ENCODE measurements around the gene NRIP1. TPM values are rescaled to one million over a fixed set of nuclear protein-coding genes. Genes with fewer than 3 reads are reported as not detected.

NRIP1 gene
- total RNA-seq, 4 donors from 2014 or later = 15.9 to 21.6 (median 16.9) TPM

DNA sequence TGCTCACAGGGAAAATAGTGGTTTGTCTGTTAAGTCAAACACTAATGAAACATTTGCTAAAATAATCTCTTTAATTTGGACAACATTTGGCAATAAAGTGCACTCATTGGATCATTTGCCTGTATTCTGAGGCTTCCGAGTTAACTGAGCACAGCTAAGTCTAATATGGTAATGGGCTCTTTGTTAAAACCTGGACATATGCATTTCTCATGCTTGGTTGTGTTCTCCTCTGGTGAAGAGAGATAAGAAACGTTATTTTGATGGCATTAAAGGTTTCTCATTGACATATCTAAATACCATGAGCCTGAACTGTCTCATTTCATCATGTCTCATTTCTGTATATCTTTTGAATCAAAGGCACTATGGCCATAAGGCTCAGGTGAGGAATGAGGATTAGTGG is 13.4 kb upstream of the NRIP1 start:
- 52 to 63% methylated on average over 2 of the region's 2 CpGs for WGBS, 2 donors
- intact Hi-C loops (cut with DNase I; ENCODE audit: low total_unique reads) = no loop called here
- TF ChIP-seq, protein P1, sequence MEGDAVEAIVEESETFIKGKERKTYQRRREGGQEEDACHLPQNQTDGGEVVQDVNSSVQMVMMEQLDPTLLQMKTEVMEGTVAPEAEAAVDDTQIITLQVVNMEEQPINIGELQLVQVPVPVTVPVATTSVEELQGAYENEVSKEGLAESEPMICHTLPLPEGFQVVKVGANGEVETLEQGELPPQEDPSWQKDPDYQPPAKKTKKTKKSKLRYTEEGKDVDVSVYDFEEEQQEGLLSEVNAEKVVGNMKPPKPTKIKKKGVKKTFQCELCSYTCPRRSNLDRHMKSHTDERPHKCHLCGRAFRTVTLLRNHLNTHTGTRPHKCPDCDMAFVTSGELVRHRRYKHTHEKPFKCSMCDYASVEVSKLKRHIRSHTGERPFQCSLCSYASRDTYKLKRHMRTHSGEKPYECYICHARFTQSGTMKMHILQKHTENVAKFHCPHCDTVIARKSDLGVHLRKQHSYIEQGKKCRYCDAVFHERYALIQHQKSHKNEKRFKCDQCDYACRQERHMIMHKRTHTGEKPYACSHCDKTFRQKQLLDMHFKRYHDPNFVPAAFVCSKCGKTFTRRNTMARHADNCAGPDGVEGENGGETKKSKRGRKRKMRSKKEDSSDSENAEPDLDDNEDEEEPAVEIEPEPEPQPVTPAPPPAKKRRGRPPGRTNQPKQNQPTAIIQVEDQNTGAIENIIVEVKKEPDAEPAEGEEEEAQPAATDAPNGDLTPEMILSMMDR (IDR thresholded peaks at IDR 0.05) = no peak
- TF ChIP-seq POLR2A (IDR thresholded peaks at IDR 0.05) = no peak
- no peak for DNase-seq (ENCODE audit: low spot score in 2 of 2)
- H3K4me3 ChIP-seq (ENCODE audit: low read depth, poor library complexity, severe bottlenecking) = no peak overlapping the region

DNA sequence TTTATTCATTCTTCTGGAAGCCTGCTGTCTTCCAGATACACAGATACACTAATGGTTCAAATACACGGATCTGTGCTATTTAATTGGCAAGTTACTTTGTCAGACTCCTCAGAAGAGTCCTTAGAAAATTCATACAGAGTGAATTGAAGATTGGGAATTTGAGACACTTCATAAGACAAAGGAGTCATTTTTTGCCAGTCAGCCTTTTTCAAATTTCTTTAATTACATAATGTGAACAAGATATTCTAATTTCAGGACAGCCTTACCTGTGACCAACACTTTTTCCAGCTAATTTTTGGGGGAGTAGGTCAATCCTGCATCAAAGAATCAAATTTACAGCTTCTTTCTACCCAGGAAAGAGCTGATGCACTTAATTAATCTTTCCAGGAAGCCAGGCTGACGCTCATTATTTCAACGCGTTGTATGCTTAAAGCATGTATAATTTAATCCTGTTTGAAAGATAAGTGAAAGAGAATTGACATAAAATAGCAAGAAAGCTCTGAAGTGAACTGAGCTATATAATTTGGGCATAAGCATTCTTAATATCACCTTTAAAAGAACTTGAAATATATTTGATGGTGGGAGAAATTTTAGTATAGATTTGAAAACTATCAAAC is 12.8 kb upstream of the NRIP1 start:
- DNase-seq (ENCODE audit: low spot score in 2 of 2) = no peak
- TF ChIP-seq POLR2A (IDR thresholded peaks at IDR 0.05) = no peak
- TF ChIP-seq, protein P1 (IDR thresholded peaks at IDR 0.05) = no peak
- WGBS, 2 donors = 54 to 64% methylated on average over 4 of the region's 4 CpGs
- H3K4me3 ChIP-seq (ENCODE audit: low read depth, poor library complexity, severe bottlenecking) = no peak overlapping the region
- intact Hi-C loops (cut with DNase I; ENCODE audit: low total_unique reads) = no loop called here

DNA sequence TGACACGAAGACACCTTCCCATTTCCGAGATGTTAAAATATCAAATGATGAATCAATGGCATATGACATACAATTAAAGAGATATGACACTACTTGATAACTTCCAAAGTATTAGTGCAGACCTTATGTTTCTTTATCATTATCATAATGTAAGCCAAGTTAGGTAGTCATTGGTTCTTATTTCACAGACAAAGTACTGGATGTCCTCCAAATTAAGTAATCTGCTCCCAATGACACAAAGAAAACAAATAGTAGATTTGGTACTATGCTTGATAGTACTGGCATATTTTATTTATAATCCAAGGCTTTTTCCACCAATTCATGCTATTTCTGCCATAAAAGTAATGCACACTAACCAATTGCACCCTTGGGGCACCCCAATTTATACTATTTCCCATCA is 11.9 kb upstream of the NRIP1 start:
- 80 to 89% methylated on average over 2 of the region's 2 CpGs for whole genome bisulfite sequencing, 2 donors
- DNase-seq (ENCODE audit: low spot score in 2 of 2) = no peak
- no peak for TF ChIP-seq POLR2A (IDR thresholded peaks at IDR 0.05)
- TF ChIP-seq, protein P1 (IDR thresholded peaks at IDR 0.05) = no peak
- no peak overlapping the region for H3K4me3 ChIP-seq (ENCODE audit: low read depth, poor library complexity, severe bottlenecking)
- intact Hi-C loops (cut with DNase I; ENCODE audit: low total_unique reads) = no loop called here

DNA sequence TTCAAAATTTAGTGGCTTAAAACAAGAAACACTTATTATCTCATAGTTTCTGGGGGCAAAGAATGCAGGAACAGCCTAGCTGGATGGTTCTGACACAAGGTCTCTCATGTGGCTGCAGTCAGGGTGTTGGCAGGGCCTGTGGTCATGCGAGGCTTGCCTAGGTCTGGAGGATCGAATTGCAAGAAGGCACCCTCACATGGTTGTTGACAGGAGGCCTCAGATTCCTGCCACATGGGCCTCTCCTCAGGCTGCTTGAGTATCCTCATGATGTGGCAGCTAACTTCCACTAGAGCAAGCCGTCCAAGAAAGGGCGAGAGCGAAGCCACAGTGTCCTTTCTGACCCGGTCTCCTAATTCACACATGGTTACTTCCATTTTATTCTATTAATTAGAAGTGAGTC is 6.2 kb upstream of the NRIP1 start:
- TF ChIP-seq, protein P1 (IDR thresholded peaks at IDR 0.05) = no peak
- TF ChIP-seq POLR2A (IDR thresholded peaks at IDR 0.05) = no peak
- no peak for DNase-seq (ENCODE audit: low spot score in 2 of 2)
- WGBS, 2 donors = 92 to 96% methylated on average over 6 of the region's 6 CpGs
- intact Hi-C loops (cut with DNase I; ENCODE audit: low total_unique reads) = no loop called here
- H3K4me3 ChIP-seq (ENCODE audit: low read depth, poor library complexity, severe bottlenecking) = no peak overlapping the region

DNA sequence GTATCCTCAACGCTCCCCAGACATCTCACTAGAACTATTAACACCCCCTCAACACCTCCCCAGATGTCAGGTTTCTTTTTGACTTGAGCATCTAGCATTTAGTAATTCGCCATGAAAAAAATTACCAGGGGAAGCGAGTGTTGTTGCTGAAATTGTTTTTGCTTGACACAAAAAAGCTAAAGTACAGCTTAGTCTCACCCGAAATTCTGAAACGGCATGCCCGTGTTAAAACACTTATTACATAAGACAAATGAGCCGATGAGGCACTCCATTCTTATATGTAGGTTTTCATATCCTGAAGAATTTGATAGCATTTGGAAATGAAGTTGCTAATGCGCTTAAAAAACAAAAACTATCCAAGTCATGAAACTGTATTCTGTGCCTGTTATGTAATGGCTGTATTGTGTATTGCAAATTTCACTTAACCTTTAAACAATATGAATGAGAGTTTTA is 1.3 kb upstream of the NRIP1 start:
- WGBS, 2 donors = 0 to 1% methylated on average over 8 of the region's 8 CpGs
- intact Hi-C loops (cut with DNase I; ENCODE audit: low total_unique reads) = no loop called here
- TF ChIP-seq POLR2A (IDR thresholded peaks at IDR 0.05) = no peak
- TF ChIP-seq, protein P1 (IDR thresholded peaks at IDR 0.05) = no peak
- DNase-seq (ENCODE audit: low spot score in 2 of 2) = no peak
- H3K4me3 ChIP-seq (ENCODE audit: low read depth, poor library complexity, severe bottlenecking) = peak overlapping the region; percentile 64

Data from lower leg skin (tissue), 4 donors.